ENCODE results near the gene KLHDC1.
"Not testable (repeated sequence)": the region's sequence is repeated elsewhere in the genome, so short reads cannot be mapped to it uniquely, and the experiment has no call there.

KLHDC1 gene

GRCh38 chr14:49746476-49746875 is 53.6 kb downstream of the KLHDC1 start:
- TF ChIP-seq, protein P1, sequence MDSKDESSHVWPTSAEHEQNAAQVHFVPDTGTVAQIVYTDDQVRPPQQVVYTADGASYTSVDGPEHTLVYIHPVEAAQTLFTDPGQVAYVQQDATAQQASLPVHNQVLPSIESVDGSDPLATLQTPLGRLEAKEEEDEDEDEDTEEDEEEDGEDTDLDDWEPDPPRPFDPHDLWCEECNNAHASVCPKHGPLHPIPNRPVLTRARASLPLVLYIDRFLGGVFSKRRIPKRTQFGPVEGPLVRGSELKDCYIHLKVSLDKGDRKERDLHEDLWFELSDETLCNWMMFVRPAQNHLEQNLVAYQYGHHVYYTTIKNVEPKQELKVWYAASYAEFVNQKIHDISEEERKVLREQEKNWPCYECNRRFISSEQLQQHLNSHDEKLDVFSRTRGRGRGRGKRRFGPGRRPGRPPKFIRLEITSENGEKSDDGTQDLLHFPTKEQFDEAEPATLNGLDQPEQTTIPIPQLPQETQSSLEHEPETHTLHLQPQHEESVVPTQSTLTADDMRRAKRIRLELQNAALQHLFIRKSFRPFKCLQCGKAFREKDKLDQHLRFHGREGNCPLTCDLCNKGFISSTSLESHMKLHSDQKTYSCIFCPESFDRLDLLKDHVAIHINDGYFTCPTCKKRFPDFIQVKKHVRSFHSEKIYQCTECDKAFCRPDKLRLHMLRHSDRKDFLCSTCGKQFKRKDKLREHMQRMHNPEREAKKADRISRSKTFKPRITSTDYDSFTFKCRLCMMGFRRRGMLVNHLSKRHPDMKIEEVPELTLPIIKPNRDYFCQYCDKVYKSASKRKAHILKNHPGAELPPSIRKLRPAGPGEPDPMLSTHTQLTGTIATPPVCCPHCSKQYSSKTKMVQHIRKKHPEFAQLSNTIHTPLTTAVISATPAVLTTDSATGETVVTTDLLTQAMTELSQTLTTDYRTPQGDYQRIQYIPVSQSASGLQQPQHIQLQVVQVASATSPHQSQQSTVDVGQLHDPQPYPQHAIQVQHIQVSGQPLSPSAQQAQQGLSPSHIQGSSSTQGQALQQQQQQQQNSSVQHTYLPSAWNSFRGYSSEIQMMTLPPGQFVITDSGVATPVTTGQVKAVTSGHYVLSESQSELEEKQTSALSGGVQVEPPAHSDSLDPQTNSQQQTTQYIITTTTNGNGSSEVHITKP (tag by site-specific recombination; IDR thresholded peaks at IDR 0.05) = peak; percentile 31; the same call in 1 of the 2 replicates
- H3K4me3 ChIP-seq (ENCODE audit: low read depth, low read length); H3K27ac ChIP-seq (ENCODE audit: extremely low read depth, low read depth, low read length); H3K4me1 ChIP-seq (ENCODE audit: control insufficient read depth, insufficient read depth, low read length); H3K9me3 ChIP-seq (ENCODE audit: control insufficient read depth, insufficient read depth, low read depth, low read length); POLR2A ChIA-PET; H3K36me3 ChIP-seq (ENCODE audit: control insufficient read depth in 2 of 2, insufficient read depth in 1 of 2, low read length in 2 of 2): not testable (repeated sequence)
- CTCF ChIA-PET = interaction anchor here (0.6 kb wide), 1 partner anchor 13 kb away, joined by 3 read pairs; no protein-coding TSS in a partner anchor

GRCh38 chr14:49754570-49755097 is 61.7 kb downstream of the KLHDC1 start:
- no peaks in the 10 kb centered on the region for H3K36me3 ChIP-seq (ENCODE audit: control insufficient read depth in 2 of 2, insufficient read depth in 1 of 2, low read length in 2 of 2)
- TF ChIP-seq, protein P2, sequence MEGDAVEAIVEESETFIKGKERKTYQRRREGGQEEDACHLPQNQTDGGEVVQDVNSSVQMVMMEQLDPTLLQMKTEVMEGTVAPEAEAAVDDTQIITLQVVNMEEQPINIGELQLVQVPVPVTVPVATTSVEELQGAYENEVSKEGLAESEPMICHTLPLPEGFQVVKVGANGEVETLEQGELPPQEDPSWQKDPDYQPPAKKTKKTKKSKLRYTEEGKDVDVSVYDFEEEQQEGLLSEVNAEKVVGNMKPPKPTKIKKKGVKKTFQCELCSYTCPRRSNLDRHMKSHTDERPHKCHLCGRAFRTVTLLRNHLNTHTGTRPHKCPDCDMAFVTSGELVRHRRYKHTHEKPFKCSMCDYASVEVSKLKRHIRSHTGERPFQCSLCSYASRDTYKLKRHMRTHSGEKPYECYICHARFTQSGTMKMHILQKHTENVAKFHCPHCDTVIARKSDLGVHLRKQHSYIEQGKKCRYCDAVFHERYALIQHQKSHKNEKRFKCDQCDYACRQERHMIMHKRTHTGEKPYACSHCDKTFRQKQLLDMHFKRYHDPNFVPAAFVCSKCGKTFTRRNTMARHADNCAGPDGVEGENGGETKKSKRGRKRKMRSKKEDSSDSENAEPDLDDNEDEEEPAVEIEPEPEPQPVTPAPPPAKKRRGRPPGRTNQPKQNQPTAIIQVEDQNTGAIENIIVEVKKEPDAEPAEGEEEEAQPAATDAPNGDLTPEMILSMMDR (tag by site-specific recombination; IDR thresholded peaks at IDR 0.05) = no peak
- TF ChIP-seq YY2 (tag by site-specific recombination; IDR thresholded peaks at IDR 0.05) = no peak
- H3K4me1 ChIP-seq (ENCODE audit: control insufficient read depth, insufficient read depth, low read length) = no peaks in the 10 kb centered on the region
- ChIA-PET CTCF (no interaction called here), POLR2A (no interaction called here)
- no peak overlapping the region for H3K4me3 ChIP-seq (ENCODE audit: low read depth, low read length)
- no peak overlapping the region for H3K27ac ChIP-seq (ENCODE audit: extremely low read depth, low read depth, low read length)
- no peaks in the 10 kb centered on the region for H3K9me3 ChIP-seq (ENCODE audit: control insufficient read depth, insufficient read depth, low read depth, low read length)

DNA sequence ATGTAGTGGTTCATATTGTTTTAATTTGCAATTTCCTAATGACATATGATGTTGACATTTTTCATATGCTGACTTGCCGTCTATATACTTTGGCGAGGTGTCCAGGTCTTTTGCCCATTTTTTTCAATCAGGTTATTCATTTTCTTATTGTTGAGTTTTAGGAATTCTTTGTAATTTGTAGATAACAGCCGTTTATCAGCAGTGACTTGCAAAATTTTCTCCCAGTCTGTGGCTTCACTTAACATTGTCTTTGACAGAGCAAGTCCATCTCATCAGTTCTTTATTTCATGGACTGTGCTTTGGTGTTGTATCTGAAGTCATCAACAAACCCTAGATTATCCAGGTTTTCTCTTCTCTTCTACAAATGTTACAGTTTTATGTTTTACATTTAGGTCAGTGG is 62.5 kb downstream of the KLHDC1 start:
- CTCF ChIA-PET = no interaction called here
- Histone ChIP-seq H3K27ac (ENCODE audit: extremely low read depth, low read depth, low read length) (no peak overlapping the region), H3K4me1 (ENCODE audit: control insufficient read depth, insufficient read depth, low read length) (no peaks in the 10 kb centered on the region), H3K9me3 (ENCODE audit: control insufficient read depth, insufficient read depth, low read depth, low read length) (no peaks in the 10 kb centered on the region), H3K36me3 (ENCODE audit: control insufficient read depth in 2 of 2, insufficient read depth in 1 of 2, low read length in 2 of 2) (no peaks in the 10 kb centered on the region), H3K4me3 (ENCODE audit: low read depth, low read length) (no peak overlapping the region)
- TF ChIP-seq ZNF335 (tag by site-specific recombination; conservative IDR thresholded peaks at IDR 0.05) = no peak
- POLR2A ChIA-PET = no interaction called here

DNA sequence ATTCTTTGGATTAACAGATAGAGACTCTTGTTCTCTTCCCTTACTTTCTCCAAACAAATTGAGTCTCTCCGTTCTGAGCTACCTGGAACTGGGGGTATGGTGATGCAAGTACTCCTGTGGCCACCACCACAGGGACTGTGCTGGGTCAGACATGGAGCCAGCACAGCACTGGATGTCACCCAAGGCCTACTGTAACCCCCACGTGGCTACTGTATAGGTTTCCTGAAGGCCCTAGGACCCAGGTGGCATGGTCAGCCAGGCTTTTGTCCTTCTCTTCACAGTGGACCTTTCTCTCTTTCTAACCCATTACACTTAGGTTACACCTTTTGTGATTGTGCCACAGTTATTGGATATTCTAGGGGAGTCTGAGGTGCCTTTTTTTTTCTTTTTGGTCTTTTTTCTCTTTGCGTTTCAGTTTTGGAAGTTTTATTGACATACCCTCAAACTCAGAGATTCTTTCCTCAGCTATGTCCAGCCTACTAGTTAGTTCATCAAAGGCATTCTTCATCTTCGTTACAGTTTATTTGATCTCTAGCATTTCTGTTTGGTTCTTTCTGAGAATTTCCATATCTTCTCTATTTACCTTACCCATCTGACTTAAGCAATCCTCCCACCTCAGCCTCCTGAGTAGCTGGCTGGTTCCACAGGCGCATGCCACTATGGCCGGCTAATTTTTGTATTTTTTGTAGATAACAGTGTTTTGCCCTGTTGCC is 69.1 kb downstream of the KLHDC1 start:
- peaks cover 3% of the 10 kb centered on the region; the same call in 1 of the 2 replicates for H3K4me1 ChIP-seq (ENCODE audit: control insufficient read depth, insufficient read depth, low read length)
- ChIA-PET CTCF (no interaction called here), POLR2A (interaction anchor here (0.8 kb wide), 1 partner anchor 128 kb away, joined by 3 read pairs; no protein-coding TSS in a partner anchor)
- H3K36me3 ChIP-seq (ENCODE audit: control insufficient read depth in 2 of 2, insufficient read depth in 1 of 2, low read length in 2 of 2) = no peaks in the 10 kb centered on the region
- H3K4me3 ChIP-seq (ENCODE audit: low read depth, low read length) = no peak overlapping the region
- TF ChIP-seq ZNF350 (tag by site-specific recombination; IDR thresholded peaks at IDR 0.05) = no peak
- TF ChIP-seq ZFP37 (tag by site-specific recombination; IDR thresholded peaks at IDR 0.05) = no peak
- TF ChIP-seq KLF17 (tag by site-specific recombination; IDR thresholded peaks at IDR 0.05) = no peak
- TF ChIP-seq ZNF677 (tag by site-specific recombination; IDR thresholded peaks at IDR 0.05) = no peak
- TF ChIP-seq ZBTB8A (tag by site-specific recombination; IDR thresholded peaks at IDR 0.05) = no peak
- TF ChIP-seq, protein P2 (tag by site-specific recombination; IDR thresholded peaks at IDR 0.05) = no peak
- TF ChIP-seq ZNF157 (tag by site-specific recombination; IDR thresholded peaks at IDR 0.05) = no peak
- TF ChIP-seq ZNF513 (tag by site-specific recombination; IDR thresholded peaks at IDR 0.05) = no peak
- no peak overlapping the region for H3K27ac ChIP-seq (ENCODE audit: extremely low read depth, low read depth, low read length)
- H3K9me3 ChIP-seq (ENCODE audit: control insufficient read depth, insufficient read depth, low read depth, low read length) = no peaks in the 10 kb centered on the region

Data from HEK293 (cell line).